GM12873 (cell line): ENCODE measurements around the gene BSN.

Experiments used
- TF ChIP-seq, protein P1 (sequence below): IDR thresholded peaks from 2 replicates; pipeline ENCODE4 v1.5.1; 2012; ENCODE audit warnings: low read depth, mild to moderate bottlenecking, moderate library complexity, low read length, control low read depth; ENCODE audit not compliant: insufficient read depth; ENCODE audit errors: missing control alignments

The BSN gene

GRCh38 chr3:49680493-49681231, 126.4 kb downstream of the BSN start:
- TF ChIP-seq, protein P1, sequence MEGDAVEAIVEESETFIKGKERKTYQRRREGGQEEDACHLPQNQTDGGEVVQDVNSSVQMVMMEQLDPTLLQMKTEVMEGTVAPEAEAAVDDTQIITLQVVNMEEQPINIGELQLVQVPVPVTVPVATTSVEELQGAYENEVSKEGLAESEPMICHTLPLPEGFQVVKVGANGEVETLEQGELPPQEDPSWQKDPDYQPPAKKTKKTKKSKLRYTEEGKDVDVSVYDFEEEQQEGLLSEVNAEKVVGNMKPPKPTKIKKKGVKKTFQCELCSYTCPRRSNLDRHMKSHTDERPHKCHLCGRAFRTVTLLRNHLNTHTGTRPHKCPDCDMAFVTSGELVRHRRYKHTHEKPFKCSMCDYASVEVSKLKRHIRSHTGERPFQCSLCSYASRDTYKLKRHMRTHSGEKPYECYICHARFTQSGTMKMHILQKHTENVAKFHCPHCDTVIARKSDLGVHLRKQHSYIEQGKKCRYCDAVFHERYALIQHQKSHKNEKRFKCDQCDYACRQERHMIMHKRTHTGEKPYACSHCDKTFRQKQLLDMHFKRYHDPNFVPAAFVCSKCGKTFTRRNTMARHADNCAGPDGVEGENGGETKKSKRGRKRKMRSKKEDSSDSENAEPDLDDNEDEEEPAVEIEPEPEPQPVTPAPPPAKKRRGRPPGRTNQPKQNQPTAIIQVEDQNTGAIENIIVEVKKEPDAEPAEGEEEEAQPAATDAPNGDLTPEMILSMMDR, result no peak

- TF ChIP-seq, protein P1, result no peak
Measured at GRCh38 chr3:49681232-49681522, 126.9 kb downstream of the BSN start.

DNA sequence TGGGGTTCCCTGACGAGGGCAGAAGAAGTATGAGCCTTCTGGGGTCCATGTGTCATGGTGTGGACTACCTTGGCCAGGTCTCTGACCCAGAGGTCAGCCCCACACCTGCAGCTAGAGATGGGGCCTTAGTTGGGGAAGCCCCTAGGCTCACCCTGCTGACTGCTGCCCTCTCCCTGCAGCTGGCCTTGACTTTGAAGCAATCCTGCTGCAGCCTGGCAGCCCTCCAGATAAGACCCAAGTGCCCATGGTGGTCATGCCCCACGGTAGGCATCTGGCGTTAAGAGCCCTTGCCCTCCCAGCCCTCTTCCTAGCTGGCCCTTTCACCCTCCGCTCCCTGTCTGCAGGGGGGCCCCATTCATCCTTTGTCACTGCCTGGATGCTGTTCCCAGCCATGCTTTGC, 127.3 kb downstream of the BSN start:
- TF ChIP-seq, protein P1, result no peak

DNA sequence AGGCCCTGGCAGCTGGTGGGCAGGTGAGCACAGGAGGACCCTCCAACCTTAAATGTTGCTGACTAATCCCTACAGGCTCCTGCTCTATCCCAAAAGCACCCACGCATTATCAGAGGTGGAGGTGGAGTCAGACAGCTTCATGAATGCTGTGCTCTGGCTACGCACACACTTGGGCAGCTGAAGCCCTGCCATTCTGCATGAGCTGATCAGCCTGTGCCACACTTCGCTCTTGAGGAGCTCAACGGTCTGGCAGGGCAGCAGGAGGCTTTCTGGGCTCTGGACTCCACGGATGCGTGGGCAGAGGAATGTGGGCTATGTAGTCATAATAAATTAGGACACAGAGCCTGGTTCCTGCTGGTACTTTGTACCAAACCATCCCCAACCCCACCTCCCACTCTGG, 128.9 kb downstream of the BSN start:
- TF ChIP-seq, protein P1, result no peak

GRCh38 chr3:49689046-49689907, 135.0 kb downstream of the BSN start, which contains the start of the genes MST1 and RNF123:
TSS of gene MST1 (minus strand) at chr3:49689474. CDS start at chr3:49688691, 783 bp downstream.
TSS of gene RNF123 (plus strand) at chr3:49689557. CDS start at chr3:49691166, 1,609 bp downstream.
- TF ChIP-seq, protein P1, result peak; percentile 57

GRCh38 chr3:49699281-49699979, 145.2 kb downstream of the BSN start:
- TF ChIP-seq, protein P1, result no peak

- TF ChIP-seq, protein P1, result no peak
Measured at GRCh38 chr3:49700014-49700413, 145.7 kb downstream of the BSN start.
